HL-60/S4 treated with phorbol 12-myristate 13-acetate at 8.2 ng/mL for 4 days and 3 days (cell line): ENCODE measurements around the gene IRAK1.

Source experiments
- in situ Hi-C: fragments of 300-500 bp; cut with MboI; formaldehyde crosslinking; loops from 2 replicates; pipeline ENCODE4 v1.15.0; 2022; ENCODE audit warnings: low sequenced_read_pairs

Gene IRAK1

GRCh38 chrX:153972368-153973126, 47.2 kb downstream of the IRAK1 start, which contains the start of gene TMEM187:
Gene TMEM187 (plus strand): TSS chrX:153972754. CDS start chrX:153982063, 9,309 bp downstream.
- in situ Hi-C loops, result no loop called here

- in situ Hi-C loops, result no loop called here
These were observed 48.0 kb downstream of the IRAK1 start, which contains the start of gene HCFC1 for GRCh38 chrX:153971450-153972367. Gene HCFC1 (minus strand): TSS chrX:153971818. CDS start chrX:153970840, 978 bp downstream.

GRCh38 chrX:153971124-153971449, 48.6 kb downstream of the IRAK1 start:
- in situ Hi-C loops, result no loop called here

- in situ Hi-C loops, result no loop called here
These were observed 49.2 kb downstream of the IRAK1 start for GRCh38 chrX:153970357-153971123.

GRCh38 chrX:153969904-153970356, 49.8 kb downstream of the IRAK1 start:
- in situ Hi-C loops, result no loop called here

GRCh38 chrX:153969125-153969903, 50.4 kb downstream of the IRAK1 start:
- in situ Hi-C loops, result no loop called here

- in situ Hi-C loops, result no loop called here
These were observed 51.0 kb downstream of the IRAK1 start for GRCh38 chrX:153968754-153969124.

- in situ Hi-C loops, result no loop called here
These were observed 51.4 kb downstream of the IRAK1 start for GRCh38 chrX:153968255-153968654.

GRCh38 chrX:153967536-153968224, 52.0 kb downstream of the IRAK1 start:
- in situ Hi-C loops, result no loop called here

- in situ Hi-C loops, result no loop called here
These were observed 52.7 kb downstream of the IRAK1 start for GRCh38 chrX:153966841-153967535.

GRCh38 chrX:153966283-153966688, 53.4 kb downstream of the IRAK1 start:
- in situ Hi-C loops, result no loop called here

- in situ Hi-C loops, result no loop called here
These were observed 54.3 kb downstream of the IRAK1 start for GRCh38 chrX:153965406-153965805.

GRCh38 chrX:153964105-153964504, 55.6 kb downstream of the IRAK1 start:
- in situ Hi-C loops, result no loop called here

GRCh38 chrX:153963546-153963945, 56.2 kb downstream of the IRAK1 start:
- in situ Hi-C loops, result no loop called here

GRCh38 chrX:153961292-153961691, 58.4 kb downstream of the IRAK1 start:
- in situ Hi-C loops, result no loop called here

GRCh38 chrX:153960786-153961185, 58.9 kb downstream of the IRAK1 start:
- in situ Hi-C loops, result no loop called here
